ENCODE results near the gene LMAN1L.

LMAN1L gene

GRCh38 chr15:74817370-74817737, 4.7 kb downstream of the LMAN1L start:
- DNase-seq = no peak

GRCh38 chr15:74820056-74820455, 7.4 kb downstream of the LMAN1L start:
- DNase-seq = no peak

- no peak for DNase-seq
Observed at GRCh38 chr15:74821091-74821789, 8.6 kb downstream of the LMAN1L start.

GRCh38 chr15:74821790-74822158, 9.1 kb downstream of the LMAN1L start:
- DNase-seq = no peak

GRCh38 chr15:74822233-74822632, 9.6 kb downstream of the LMAN1L start:
- no peak for DNase-seq

GRCh38 chr15:74823324-74823723, 10.7 kb downstream of the LMAN1L start:
- no peak for DNase-seq

GRCh38 chr15:74824976-74825375, 12.3 kb downstream of the LMAN1L start:
- no peak for DNase-seq

GRCh38 chr15:74825866-74826265, 13.2 kb downstream of the LMAN1L start:
- no peak for DNase-seq

- no peak for DNase-seq
Observed at GRCh38 chr15:74826364-74826819, 13.8 kb downstream of the LMAN1L start, which contains the start of gene CPLX3. Gene CPLX3, plus strand, starts transcription at chr15:74826627. Its CDS starts 77 bp downstream, at chr15:74826704.

- no peak for DNase-seq
Observed at GRCh38 chr15:74826921-74827320, 14.3 kb downstream of the LMAN1L start.

- no peak for DNase-seq
Observed at GRCh38 chr15:74827614-74828013, 15.0 kb downstream of the LMAN1L start.

GRCh38 chr15:74828835-74829234, 16.2 kb downstream of the LMAN1L start:
- DNase-seq = no peak

GRCh38 chr15:74829486-74829885, 16.9 kb downstream of the LMAN1L start:
- DNase-seq = no peak

- DNase-seq = no peak
Observed at GRCh38 chr15:74829991-74830390, 17.4 kb downstream of the LMAN1L start.

GRCh38 chr15:74830868-74831267, 18.2 kb downstream of the LMAN1L start:
- no peak for DNase-seq

- DNase-seq = no peak
Observed at GRCh38 chr15:74831813-74832495, 19.3 kb downstream of the LMAN1L start.

- no peak for DNase-seq
Observed at GRCh38 chr15:74832826-74833225, 20.2 kb downstream of the LMAN1L start.

GRCh38 chr15:74833376-74834107, 20.9 kb downstream of the LMAN1L start:
- DNase-seq = no peak

GRCh38 chr15:74835312-74835823, 22.7 kb downstream of the LMAN1L start:
- DNase-seq = peak; percentile 42

GRCh38 chr15:74836846-74837245, 24.2 kb downstream of the LMAN1L start:
- DNase-seq = no peak

GRCh38 chr15:74837482-74838136, 25.0 kb downstream of the LMAN1L start:
- DNase-seq = no peak

- DNase-seq = no peak
Observed at GRCh38 chr15:74838137-74838516, 25.5 kb downstream of the LMAN1L start.

Data from T1000 (cell line).